AG08395 (cell line): Measurements from ENCODE around the gene CENPP.

Source experiments
- DNase-seq: peaks from one replicate; pipeline ENCODE4 v3.0.0; 2012; ENCODE audit warnings: mixed read lengths, low spot score

The CENPP gene

DNA sequence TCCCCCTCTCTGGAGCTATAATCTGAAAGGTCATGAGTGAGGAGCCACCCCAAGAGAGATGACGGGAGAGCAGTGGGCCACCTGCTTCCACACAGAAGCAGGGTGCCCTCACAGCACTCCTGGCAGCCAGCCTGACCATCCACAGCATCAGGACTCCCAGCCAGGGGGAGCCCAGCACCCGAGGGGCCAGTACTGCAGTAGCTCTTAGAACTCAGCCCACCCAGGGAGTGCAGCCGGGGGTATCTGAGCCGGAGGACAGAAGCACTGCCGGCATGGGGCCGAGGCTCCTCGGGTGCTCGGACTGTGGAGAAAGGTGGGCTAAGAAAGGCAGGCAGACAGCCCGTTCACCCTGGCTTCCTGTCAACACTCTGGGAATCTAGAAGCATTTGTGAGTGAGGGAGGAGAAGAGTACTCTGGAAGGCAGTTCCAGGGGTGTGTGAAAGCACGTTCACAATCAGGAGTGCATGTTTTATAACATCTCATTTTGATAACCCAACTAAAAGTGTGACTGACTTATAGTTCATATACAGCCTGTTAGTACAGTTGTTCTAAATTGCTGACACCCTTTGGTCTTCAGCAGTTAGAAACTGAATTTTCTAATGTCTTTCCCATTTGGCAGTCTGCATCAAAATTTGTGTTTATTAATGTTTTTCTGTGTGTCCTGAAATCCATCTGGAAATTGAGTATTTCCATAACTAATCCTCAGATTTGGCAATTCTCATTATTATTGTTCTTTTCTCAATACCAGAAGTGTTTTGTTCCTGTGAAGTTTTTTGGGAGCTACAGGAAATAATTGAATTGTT is 182.5 kb downstream of the CENPP start:
- DNase-seq = no peak

DNA sequence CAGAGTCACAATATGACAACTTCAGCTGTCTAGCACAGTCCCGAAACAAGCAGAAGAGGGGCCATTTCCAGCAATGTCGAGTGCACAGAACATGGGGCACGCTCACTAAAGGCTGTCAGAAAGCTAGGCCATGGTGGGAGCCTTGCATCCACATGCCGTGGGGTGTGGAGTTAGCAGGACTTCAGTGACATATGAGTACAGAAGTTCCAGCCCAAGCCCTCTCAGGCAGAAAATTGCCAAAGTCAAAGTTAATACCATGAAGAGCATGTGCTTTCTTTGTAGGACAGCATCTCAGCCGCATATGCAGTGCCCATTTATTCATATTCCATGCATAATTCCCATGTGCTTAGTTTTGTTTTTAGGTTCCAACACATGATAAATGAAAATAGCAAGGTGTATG is 183.3 kb downstream of the CENPP start:
- no peak for DNase-seq

DNA sequence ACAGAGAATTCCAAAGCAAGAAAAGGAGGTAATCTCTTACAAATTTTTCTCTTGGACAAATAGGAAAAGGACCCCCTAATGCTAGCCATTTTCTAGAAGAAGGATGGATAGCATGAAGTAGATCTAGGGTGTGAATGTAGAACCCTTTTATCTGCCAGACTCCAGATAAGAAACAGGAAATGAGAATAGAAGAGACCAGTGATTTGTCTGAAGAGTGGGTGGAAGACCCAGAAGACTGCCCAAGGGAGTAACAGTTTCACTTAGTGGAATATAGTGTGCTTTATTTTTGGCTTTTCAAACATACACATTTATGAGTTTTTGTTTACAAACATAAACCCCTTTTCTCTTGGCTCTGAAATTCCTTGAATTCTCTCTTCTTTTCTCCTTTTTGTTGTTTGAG is 185.0 kb downstream of the CENPP start:
- no peak for DNase-seq

DNA sequence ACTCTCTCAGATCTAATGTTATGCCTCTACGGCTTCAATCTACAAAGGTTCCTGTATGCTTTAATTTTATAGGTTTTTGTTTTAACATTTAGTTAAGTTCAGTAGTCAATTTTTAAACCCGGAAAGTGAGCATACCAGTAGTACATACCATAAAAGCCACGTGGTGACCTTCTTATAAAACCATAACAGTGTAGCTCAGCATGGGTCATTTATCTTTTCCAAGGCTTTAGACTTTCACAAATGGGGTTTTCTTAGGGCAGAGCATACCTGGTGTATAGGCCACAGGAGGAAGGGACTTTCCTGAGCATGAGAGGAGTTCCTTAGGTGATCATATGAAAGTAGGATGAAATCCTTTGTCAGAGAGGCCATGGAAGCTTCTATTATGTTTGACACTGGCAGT is 186.9 kb downstream of the CENPP start:
- no peak for DNase-seq

DNA sequence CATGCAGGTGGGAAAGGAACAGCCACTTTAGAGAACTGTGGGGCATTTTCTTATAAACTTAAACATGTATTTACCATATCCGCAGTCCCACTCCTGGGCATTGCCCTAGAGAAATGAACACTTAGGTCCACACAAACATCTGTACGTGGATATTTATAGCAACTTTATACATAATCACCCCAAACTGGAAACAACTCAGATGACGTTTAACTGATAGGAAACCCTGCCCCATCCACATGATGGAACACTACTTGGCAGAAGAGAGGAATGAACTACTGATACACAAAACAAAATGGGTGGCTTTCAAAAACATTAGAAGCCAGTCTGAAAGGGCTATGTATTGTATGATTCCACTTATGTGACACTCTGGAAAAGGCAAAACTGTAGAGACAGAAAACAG is 187.6 kb downstream of the CENPP start:
- DNase-seq = no peak

DNA sequence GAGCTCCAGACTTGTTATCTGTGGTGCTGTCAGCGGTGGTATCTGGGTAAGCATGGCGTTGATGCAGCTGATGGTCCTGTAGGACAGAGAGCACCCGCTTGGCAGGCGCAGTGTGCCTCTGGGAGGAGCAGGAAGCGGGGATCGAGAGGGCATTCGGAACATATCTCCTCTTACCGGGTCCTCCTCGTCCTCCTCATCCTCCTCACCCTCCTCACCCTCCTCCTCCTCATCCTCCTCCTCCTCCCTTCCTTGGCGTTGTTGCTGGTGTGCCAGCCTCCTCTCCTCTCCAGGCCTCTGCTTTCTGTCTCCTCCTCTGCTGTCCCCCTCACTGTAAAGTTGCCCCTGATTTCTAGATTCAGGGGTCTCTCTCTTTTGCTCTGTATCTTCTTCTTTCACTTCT is 188.9 kb downstream of the CENPP start:
- no peak for DNase-seq

DNA sequence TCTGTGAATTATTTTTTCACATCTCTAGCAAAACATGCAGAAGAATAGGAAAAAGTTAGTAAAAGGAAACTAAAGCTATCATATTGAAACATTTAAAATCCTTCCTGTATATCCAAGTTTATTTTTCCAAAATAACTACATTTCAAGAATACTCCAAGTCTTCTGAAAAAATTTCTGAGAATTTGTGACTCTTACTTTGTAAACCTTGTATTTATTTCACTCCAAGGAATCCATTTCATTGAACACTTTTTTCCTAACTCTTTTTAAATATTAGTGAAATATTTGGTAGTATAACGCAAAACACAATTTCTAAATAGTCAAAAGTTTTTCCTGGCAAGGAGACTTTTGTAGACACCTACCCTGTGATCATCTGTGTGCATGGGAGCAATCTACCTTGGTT is 190.8 kb downstream of the CENPP start:
- no peak for DNase-seq

DNA sequence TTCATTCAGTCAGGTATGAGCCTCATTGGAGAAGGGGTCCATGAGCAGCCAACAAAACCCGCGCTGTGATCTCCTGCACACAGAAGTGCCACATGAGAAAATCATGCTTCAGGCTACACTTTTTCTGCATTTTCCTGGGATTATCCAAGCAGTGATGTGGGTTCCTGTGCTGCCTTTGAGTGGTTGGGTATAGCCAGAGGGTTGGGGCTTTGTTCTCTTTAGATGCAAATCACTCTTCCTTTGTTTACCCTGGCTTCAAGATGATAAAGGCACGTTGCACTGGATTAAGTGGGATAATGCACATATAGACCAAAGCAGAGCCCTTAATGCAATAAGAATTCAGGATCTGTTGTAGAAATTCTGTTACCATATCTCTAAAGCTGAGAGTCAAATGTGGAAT is 191.3 kb downstream of the CENPP start:
- DNase-seq = no peak

DNA sequence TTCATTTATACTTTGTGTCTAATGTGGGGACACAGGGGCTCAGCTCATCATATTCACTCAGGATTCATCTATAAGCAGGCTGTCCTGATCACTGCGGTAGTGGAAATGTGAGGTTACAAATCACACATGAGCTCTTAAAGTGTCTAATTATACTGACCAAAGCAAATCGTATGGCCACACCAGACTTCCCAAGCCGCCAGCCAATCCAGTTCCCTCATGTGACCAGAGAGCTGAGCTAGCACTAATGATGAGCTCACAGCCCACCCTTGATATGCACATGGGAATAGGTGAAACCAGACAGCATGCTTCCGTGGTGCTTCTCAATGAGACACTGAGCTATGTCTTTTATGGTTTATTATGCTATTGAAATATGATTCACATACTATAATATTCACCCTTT is 192.4 kb downstream of the CENPP start:
- DNase-seq = no peak

DNA sequence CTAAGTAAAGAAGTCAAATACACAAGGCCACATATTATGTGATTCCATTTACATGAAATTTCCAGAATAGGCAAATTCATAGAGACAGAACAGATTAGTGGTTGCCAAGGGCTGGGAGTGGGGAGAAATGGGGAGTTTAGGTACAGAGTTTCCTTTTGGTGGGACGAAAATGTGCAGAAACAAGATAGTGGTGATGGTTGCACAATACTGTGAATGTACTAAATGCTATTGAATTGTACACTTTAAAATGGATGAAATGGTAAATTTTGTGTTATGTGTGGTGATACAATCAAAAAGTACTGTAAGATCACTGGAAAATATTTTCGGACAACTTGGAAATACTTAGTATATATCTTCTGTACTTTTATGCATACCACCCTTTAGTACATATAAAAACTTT is 195.1 kb downstream of the CENPP start:
- no peak for DNase-seq

DNA sequence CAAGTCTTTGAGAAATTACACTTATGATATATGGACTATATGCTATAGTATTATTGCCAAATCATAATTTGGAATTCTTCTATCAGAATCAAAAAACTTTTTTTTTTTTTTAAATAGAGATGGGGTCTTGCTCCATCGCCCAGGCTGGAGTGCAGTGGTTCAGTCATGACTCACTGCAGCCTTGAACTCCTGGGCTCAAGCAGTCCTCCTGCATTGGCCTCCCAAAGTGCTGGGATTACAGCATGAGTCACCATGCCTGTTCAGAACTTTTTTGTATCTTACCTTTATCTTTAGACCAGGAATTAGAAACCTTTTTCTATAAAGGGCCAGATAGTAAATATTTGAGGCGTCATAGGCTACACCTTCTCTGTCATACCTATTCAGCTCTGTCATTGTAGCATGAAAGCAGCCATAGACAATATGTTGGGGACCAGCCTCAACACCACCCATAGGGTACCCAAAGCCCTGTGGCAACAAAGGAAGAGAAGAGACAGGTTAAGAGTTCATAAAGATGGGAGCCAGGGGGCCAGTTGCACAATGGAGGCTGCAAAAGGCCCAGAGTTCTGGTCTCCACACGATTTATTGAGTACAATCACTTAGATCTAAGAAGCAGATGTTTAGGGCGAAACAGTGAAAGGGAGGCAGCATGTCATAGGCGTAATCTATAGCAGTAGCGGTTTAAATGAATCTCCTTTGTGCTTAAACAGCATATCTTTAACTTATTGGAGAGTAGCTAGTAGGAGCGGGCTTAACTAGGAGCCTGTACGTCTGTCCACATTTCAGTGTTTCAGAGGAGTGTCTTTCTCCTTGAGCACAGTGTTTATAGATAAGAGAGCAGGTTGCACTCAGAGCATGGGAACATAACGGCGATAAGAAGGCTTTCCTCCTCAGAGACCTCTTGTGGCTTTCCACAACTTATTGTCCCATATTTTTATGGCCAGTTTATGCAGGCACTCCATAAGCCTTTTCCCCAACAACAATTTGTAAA is 197.5 kb downstream of the CENPP start:
- no peak for DNase-seq

DNA sequence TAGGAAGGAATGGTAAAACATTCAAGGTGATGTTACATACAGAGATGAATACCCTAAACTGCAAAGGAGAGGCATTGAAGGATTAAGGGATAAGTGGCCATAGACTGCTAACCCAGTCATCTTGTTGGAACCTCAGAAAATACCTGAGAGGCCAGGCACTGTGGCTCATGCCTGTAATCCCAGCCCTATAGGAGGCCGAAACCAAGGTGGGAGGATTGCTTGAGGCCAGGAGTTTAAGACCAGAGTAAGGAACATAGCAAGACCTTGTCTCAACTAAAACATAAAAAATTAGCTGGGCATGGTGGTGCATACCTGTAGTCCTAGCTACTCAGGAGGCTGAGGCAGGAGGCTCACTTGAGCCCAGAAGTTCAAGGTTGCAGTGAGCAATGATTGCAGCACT is 199.1 kb downstream of the CENPP start:
- DNase-seq = no peak

DNA sequence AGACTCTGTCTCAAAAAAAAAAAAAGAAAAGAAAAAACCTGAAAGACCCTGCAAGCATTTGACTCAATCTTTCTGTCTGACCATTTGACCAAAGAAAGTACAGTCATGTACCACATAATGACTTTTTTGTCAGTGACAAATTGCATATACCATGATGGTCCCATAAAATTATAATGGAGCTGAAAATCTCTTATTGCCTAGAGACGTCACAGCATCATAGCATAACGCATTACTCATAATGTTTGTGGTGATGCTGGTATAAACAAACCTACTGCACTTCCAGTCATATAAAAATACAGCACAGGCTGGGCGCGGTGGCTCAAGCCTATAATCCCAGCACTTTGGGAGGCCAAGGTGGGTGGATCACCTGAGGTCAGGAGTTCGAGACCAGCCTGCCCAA is 199.6 kb downstream of the CENPP start:
- no peak for DNase-seq

DNA sequence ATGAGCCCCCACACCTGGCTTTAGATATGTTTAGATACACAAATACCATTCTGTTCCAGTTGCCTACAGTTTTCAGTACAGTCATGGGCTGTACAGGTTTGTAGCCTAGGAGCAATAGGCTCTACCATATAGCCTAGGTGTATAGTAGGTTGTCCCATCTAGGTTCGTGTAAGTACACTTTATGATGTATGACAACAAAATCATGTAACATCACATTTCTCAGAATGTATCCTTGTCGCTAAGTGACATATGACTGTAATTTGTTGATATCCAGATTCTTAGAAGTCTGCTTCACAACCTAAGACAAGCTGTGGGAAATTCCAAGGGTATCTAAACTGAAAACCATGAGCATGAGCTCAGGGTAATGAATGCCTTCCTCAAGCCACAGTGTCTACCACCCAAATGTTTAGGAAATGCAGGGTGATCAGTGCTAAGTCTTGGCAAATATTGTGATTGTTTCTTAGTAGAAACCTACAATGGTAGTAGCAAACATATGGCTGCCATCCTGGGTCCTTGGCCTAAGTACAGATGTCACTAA is 201.6 kb downstream of the CENPP start:
- no peak for DNase-seq

DNA sequence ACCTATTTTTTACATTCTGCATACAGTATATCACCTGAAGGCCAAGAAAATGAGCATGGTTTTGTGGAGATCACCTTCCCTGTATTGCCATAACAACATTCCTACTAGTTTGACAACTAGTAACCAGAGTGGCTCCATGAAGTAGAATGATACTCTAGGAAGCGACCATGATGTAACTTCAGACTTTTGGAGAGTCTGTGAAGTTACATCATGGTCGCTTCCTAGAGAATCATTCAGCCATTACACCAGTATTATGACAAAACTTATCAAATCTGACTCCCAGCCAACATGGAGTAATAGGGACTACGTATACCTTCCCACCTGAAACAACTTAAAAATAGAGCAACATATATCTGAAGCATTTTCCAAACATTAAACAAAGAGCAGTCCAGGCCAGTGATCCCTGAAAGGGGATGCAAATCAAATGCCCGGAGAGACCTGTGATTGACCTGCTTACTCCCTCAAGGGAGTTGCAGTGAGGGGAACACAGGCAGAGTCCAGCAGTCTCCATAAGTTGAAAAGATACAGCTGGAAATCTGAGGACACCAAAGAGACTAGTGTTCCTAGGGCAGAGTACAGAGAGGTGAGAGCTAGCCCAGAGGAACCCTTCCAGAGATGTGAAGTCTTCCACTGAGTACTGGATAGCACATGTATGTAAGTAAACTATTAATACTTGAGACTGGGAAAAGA is 202.2 kb downstream of the CENPP start:
- no peak for DNase-seq

DNA sequence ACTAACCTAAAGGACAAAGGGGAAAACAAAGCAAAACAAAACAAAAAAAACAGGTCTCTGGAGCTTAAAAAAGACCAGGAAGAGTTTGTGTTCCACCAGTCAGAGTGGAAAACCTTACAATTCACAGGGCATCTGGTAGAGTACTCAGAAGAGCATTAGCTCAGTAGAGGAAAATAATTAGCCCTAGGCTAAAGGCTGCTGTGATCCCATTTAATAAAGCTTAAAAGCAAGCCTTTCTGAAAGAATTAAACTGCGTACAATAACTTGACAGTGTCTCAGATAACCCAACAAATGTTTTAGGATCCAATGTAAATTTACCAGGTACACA is 202.7 kb downstream of the CENPP start:
- no peak for DNase-seq

DNA sequence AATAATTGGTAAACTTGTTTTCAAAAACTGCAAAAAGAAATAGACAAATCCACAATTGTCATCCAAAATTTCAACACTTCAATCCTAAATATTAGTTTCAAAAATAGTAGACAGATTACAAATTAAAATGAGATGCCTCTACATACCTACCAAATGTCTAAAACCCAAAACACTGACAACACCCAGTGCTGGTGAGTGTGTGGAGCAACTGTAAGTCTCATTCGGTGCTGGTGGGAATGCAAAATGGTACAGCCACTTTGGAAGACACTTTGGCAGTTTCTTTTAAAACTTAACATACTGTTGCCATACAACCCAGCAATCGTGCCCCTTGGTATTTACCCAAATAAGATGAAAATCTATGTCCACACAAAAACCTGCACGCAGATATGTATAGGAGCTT is 203.4 kb downstream of the CENPP start:
- no peak for DNase-seq

DNA sequence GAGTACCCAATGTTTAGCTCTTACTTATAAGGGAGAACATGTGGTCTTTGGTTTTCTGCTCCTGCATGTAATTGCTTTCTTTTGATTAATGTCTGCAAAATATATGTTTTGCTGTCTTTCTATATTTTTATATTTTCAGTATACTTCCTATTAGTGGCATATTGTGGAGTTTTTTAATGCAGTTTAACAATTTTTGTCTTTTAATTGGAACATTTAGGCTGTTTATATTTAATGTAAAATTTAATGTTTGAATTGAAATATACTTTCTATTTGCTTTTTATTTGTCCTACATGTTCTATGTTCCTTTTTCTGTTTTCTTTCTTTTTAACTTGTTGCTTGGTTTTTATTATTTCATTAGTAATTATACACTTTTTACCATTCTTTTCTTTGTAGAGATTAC is 205.1 kb downstream of the CENPP start:
- DNase-seq = no peak

DNA sequence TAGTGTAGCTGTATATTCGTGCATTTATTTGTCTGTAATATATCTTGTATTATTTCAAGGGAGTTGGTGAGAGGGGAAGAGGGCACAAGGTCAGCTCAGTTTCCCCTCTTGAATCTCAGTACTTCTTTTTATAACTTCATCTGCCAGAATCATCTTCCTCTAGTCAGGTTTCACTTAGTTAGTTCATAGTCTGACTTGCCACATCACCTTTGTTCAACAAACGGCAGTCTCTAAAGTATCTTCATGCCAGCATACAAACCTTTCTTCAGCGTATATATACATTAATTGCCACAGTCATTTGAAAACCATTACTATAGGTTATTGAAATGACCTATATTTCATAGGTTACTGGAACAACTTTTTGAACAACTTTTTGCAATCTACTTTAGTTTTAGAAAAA is 208.5 kb downstream of the CENPP start:
- no peak for DNase-seq

DNA sequence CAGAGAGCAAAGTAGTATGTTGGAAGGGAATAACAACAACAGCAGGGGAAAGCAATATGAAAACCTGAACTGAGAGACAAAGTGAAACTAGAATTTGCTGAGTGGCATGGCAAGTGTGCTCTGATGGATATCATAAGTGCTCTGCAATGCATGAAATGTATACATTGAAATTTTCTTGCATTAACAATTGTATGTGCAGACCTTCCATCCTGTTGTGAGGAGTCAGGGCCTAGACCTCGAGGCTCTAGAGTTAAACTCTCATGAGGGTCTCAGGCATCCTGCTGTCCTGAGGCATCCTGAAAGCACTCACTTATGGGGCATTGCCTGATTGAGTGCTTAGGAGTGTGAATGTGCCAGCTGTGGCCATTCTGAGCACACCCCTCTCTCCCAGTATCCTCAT is 208.9 kb downstream of the CENPP start:
- peak; percentile 5 for DNase-seq

DNA sequence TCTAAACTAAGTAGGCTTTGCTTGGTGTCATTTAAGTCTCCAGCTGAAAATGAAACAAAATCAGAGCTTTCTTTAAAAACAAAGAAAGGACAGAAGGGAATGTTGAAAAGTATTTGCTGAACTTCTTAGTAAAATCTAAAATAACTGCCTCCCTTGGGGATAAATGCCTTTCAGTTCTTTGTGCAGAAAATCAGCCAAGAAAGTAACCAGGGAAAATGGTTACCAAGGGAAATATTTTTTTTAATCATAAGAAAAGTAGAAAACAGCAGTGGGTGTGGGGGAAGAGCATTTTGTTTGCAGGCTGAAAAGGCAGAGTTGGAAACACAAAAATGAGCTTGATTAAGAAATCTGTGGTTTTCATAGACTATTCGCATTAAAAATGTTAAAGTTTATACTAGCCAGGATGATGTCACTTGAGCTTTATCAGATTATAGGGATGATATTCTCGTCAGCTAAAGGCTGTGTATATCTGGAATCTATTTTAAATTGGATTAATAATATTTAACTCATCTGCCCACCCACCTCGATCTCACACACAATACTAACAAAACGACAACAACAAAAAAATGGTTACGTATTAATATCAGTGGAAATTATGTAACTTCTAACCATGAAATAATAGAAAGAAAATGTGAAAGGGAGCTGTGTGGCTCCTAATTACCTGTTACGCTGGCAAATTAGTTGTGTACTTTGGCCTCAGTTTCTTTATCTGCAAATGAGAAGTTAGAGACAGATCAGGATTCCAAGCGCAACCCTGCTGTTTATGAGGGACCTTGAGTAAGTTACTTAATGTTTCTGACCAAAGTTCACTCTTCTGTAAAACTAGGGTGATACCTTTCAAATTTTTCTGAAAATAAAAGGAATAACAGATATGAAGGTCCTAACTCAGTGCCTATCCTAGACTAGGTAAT is 210.4 kb downstream of the CENPP start, which contains the start of gene ECM2:
TSS of gene ECM2 (minus strand) at position 51 of the 911 bp plus-strand sequence. CDS start 13,124 bp downstream, outside the sequence.
- DNase-seq = peak; percentile 50
